CD4-positive, alpha-beta T cell treated with Interleukin-2 at 100 ng/mL for 4 hours (primary cell): ENCODE data around the gene CST6.
A peak's percentile ranks its signal among the peaks of the same experiment; 100 is the strongest.

ENCODE experiments used
- DNase-seq: peaks from one replicate; pipeline ENCODE4 v3.0.0-alpha.2; 2020; ENCODE audit warnings: low spot score

The CST6 gene

DNA sequence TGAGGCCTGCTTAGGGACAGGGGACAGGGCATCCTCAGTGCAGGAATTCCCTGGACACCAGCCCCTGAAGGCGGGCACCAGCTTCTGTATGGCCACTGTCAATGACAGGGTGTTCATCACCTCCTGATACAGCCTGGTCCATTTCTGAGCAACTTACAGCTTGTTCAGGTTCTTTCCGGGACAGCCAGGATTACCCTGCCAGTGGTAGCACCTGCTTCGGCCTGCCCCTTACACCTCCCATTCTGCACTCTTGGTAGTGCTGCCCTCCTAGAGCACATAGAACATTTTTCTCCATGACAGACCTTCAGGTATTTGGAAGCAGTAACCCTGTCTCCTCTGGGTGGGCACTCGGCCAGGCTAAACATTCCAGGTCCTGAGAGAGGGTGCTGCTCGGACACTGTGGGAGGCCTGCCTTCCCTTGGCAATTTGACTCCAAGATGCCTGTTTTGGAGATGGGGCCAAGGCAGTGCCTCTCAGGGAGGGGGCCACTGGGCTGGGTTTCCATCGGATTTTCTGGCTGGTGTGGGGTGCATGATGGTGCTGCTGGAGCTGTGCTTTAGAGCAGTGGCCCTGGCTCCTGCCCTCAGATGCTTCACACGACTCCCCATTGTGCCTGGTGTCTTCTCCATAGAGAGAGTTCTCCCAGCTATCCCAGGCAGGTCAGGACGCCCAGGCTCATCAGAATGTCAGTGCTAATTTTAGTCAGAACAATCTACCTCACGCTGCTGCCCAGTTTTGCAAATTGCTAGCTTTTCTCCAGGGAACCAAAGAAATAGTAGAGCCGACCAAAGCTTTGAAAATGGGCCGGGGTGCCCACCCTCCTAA lies 35.9 kb downstream of the CST6 start:
- DNase-seq, result no peak

DNA sequence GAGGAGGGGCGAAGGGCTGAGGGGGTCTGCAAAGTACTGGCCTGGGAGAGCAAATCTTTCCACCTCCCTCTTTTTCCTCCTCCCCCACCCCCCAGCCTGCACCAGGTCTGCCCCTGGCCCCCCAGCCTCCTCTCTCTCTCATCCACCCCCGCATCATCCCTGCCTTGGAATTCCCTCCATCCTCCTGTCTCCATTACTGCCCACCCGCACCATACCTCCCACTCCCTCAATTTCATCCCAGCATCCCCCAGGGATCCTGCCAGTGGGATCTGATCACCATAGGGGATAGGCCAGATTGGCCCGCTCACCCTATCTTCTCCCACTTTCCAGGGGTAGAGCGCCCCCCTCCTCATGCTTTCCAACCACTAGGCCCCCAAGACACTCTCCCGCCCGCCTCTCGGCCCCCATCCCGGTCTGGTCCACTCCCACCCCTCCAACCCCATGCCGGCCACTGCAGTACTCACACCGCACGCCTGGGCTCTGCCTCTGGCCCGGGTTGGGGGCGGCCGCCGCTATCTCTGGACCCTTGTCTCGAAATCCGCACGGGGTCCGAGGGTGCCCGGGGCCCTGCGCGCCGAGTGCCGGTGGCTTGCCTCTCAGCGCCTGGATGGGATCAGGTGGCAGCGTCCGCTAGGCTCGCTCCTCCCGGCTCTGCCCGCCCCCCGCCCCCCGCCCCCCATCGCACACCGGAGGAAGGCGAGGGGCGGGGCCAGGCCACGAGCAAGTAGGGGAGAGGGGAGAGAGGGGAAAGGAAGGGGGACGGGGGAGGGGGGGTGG lies 36.9 kb downstream of the CST6 start, which contains the start of gene GAL3ST3:
Gene GAL3ST3 (minus strand): TSS at position 615 of the 777 bp plus-strand sequence. CDS start 3,746 bp downstream, outside the sequence.
- no peak for DNase-seq

DNA sequence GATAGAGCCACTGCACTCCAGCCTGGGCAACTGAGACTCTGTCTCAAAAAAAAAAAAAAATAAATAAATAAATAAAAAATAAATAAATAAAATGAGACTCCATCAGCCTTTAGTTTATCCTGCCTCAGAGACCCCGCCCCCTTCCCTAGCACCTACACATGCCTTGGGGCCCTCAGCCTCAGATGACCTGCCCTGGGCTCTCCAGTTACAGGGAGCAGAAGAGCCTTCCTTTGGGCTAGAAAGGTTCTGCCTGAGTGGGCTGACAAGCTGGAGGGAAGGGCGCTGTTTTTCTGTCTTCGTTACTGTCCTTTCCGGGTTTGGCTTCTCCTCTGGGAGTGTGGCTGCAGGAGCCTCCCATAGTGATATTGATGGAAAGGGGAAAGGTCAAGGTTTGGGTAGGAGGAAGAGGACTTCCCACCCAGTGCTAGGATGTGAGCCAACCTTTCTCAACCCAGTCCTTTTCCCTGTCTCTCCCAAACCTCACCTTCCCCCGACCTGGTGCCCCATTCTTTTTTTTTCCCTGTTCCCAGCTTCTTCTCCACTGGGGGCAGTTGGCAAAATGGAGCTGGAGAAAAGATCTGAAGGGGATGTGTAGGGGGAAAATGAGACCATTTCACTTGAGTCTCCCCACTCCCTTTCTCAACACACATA lies 38.9 kb downstream of the CST6 start:
- no peak for DNase-seq

DNA sequence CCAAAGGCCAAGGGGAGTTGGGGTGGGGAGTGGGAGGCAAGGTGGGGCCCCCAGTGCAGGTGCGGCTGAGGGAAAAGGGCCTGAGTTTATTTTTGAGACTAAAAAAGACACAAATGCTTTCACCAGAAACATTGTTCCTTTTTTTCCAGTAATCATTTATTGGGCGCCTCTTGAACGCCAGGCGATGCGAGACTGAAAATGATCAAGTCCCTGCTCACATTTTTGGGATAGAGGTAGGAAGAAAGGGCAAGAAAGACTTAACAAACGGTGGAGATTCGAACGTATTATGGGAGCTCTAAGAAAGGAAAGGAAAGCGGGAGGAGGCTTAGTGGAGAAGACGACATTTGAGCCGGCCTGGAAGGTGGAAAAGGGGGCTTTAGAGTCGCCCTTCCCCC lies 39.6 kb downstream of the CST6 start:
- no peak for DNase-seq

DNA sequence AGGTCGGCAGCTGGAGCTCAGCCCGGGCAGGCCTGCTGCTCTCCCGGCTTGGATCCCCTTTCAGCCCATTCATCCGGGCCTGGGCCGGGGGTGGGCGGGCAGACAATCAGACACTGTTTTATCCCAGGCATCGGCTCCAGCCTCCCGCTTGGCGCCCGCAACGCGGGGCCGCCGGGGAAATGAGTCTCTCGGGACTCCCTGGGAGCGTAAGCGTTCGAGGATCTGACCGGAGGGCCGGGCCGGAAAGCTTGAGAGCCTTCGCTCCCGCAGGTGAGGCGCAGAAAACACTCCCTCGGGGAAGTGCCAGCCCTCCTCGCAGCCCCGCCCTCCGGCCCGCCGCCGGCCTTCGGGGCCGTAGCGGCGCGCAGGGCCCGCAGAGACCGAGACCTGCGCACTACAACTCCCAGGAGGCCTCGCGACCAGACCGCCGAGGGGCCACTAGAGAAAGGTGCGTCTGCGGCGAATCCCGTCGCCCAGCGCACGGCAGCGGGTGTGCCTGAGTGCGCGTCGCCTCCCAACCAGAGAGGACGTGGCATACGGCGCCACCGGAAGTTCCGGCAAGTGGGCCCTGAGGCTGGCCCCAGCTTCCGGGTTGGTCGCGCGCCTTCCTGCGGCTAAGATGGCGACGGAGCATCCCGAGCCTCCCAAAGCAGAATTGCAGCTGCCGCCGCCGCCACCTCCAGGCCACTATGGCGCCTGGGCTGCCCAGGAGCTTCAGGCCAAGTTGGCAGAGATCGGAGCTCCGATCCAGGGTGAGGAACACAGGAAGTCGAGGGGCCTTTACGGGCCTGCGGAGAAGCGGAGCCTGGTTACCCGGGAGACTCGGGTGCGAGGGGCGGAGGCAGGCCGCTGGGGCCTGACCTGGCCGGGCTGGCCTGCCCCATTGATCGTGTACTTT lies 40.2 kb downstream of the CST6 start, which contains the start of gene SF3B2:
Gene SF3B2 (plus strand): TSS at position 599 of the 898 bp plus-strand sequence. CDS start 21 bp downstream, at position 620.
- DNase-seq, result peak; percentile 97

DNA sequence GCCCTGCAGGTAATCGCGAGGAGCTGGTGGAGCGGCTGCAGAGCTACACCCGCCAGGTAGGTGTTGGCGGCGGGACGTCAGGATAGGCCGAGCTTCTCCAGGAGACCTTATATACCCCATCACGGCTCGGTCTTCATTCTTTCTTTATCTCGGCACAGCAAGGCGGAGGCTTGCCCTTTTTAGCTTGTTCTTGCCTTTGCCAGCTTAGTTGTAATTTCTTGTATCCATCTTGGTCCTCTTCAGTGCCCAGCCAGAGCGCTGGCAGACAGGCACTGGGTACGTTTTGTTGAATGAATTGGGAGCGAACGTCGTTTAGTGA lies 40.8 kb downstream of the CST6 start:
- no peak for DNase-seq

DNA sequence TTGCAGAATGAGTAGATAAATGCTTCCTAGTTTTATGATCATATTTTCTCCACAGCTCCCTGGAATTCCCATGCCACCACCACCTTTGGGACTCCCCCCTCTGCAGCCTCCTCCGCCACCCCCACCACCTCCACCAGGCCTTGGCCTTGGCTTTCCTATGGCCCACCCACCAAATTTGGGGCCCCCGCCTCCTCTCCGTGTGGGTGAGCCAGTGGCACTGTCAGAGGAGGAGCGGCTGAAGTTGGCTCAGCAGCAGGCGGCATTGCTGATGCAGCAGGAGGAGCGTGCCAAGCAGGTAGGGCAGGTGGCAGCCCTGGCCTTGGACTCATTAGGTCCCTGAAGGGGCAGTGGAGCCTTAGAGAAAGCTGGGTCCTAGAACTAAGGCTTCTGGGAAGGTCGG lies 43.2 kb downstream of the CST6 start:
- no peak for DNase-seq

DNA sequence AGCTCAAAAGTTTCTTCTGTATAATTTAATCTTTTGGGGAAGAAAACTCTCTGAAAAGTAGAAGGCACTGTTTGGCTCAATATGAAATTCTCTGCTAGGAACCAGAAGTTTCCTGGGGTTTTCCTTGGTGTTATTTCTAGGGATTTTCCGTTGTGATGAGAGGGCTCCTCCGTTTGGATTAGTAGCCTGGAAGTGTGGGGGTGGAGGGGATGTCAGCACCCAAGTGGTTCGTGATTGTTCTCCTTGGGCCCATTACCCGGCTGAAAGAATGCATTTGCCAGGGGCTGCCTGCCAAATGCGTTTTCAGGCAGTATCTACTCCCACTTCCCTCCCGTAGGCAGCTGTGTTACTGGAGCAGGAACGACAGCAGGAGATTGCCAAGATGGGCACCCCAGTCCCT lies 44.7 kb downstream of the CST6 start:
- no peak for DNase-seq

DNA sequence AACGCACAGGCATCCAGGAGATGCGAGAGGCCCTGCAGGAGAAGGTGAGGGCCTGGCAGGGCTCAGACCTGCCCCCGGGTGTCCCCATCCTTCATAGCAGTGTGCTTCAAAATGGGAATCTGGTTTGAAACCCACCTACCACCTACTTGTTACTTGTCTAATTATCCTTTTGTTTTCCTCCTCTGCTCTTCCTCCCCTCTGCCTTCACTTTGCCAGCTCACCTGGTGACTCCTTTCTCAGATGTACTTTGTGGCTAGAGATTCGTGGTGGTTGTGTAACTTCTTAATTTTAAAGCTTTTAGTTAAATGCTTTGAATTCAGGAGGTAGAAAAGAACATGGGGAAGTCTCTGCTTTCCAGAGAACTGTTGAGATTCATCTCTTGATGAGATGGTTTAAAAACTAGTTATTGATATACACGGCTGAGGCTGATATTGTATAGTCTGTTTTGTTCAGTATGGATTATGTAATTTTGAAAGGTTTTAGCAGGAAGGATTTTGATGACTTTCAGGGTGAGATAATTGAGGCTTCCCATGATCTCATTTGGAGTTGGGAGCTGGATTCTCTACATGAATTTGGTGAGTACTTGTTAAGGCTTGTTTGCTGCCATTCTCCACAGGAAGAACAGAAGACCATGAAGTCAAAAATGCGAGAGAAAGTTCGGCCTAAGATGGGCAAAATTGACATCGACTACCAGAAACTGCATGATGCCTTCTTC lies 48.3 kb downstream of the CST6 start:
- DNase-seq, result no peak

DNA sequence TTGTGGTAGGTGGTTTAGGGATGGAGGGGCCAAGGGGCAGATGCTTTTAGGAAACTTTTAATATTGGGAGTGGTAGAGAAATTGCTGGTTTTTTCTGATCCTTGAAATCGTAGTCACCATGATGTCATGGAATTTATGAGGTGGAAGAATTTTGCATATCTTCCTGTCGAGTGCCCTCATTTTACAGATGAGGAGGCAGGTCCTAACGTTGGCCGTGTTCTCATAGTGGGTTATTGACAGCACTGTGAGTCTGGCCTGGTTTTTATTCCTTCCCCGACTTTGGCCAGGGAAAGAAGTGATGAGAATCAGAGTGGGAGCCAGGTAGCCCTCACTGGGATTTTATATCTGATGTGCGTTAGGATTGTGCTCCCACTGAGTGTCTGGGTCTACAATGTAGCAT lies 49.5 kb downstream of the CST6 start:
- no peak for DNase-seq

DNA sequence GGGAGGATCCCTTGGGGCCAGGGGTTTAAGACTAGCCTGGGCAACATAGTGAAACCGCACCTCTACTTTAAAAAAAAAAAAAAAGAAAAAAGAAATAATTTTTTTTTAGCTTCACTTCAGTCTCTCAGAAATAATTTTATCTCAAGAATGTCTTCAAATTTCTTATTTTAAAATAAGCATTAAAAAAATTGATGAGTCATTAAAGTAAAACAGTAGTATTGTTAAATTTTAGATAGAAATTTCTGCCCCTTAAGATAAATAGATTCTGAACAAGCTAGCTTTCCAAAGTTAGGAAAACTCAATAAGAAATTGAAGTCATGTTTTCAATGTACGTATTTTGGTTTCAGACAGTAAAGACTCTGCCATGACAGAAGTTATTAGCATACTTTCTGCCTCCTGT lies 50.6 kb downstream of the CST6 start:
- DNase-seq, result no peak
